ENCODE measurements around the gene PORCN.
"Not testable (repeated sequence)": the region's sequence is repeated elsewhere in the genome, so short reads cannot be mapped to it uniquely, and the experiment has no call there.

The PORCN gene

DNA sequence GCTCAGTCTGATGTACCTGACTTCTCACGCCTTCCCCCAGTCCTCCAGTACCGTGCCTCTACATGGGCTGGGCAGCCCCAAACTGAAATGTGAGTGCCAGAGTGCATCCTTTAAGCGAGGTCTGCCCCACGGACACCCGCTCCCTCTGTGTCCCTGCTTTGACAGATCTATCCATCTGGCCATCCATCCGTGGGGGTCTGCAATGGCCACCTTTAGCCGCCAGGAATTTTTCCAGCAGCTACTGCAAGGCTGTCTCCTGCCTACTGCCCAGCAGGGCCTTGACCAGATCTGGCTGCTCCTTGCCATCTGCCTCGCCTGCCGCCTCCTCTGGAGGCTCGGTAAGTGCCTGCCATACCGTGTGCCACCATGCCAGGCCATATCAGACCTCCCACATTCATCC is 827 bp downstream of the PORCN start:
- peak in 1 of 58 donors; percentile 1 for DNase-seq

DNA sequence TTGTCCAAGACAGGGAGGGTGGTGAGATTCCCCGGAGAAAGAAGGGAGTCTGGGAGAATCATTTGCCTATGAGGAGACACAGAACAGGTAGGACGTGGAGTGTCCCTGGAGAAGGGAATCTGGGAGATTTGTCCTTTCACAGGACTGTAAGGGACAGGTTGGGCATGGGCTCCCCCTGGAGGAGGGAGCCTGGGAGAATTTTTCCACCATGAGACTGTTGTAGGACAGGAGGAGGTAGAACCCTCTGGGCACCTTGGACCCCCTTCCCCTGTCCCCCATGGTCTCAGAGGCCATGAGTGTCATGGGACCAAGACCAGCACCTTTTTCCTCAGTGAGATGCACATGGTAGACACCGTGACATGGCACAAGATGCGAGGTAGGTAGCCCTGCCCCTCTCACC is 2.8 kb downstream of the PORCN start:
- DNase-seq, result no peak

GRCh38 chrX:48512371-48512935 is 3.7 kb downstream of the PORCN start:
- no peak for DNase-seq

GRCh38 chrX:48513670-48514069 is 4.9 kb downstream of the PORCN start:
- no peak for DNase-seq

DNA sequence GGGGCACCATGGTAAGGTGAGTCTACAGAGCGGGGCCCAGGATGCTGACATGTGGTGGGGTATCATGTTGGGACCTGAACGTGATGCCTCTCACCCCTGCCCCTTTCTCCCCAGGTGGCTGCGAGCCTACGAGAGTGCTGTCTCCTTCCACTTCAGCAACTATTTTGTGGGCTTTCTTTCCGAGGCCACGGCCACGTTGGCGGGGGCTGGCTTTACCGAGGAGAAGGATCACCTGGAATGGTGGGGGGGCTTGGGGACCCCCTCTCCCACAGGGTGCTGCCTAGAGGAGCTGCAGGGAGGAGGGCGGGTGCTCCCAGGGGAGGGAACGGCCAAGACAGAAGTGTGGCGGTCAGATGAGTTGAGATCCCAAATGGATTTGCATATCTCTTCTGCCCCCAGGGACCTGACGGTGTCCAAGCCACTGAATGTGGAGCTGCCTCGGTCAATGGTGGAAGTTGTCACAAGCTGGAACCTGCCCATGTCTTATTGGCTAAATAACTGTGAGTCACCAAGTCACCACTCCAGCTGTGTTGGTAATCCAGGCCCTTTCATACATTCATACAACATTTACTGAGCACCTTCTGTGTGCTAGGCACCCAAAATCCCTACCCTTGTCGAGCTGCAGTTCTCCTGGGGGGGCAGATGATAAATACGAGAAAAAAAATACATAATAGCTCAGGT is 5.5 kb downstream of the PORCN start:
- no peak for DNase-seq

DNA sequence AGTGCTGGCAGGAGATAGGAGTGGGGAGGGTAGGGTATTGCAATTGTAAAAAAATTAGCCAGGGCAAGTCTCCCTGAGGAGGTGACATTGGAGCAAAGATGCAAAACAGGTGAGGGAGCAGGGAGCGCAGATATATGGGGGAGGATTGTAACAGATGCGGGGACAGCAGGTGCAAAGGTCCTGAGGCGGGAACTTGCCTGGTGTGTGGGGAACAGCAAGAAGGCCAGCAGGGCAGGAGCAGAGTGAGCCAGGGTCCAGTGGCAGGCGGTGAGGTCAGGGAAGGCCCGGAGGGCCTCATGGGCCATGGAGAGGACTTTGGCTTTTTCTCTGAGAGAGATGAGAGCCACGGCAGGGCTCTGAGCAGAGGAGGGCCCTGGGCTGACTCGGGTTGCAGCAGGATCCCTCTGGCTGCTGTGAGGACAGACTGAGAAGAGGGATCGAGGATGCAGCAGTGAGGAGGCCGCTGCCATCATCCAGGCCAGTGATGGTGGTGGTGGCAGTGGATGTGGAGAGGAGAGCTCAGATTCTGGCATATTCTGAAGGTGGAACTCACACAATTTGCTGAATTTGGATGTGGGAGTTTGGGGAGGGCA is 6.2 kb downstream of the PORCN start:
- no peak for DNase-seq

GRCh38 chrX:48515842-48516241 is 7.0 kb downstream of the PORCN start:
- no peak for DNase-seq

- no peak for DNase-seq
Measured at GRCh38 chrX:48516285-48516684, 7.5 kb downstream of the PORCN start.

GRCh38 chrX:48516987-48517386 is 8.2 kb downstream of the PORCN start:
- DNase-seq, result no peak

DNA sequence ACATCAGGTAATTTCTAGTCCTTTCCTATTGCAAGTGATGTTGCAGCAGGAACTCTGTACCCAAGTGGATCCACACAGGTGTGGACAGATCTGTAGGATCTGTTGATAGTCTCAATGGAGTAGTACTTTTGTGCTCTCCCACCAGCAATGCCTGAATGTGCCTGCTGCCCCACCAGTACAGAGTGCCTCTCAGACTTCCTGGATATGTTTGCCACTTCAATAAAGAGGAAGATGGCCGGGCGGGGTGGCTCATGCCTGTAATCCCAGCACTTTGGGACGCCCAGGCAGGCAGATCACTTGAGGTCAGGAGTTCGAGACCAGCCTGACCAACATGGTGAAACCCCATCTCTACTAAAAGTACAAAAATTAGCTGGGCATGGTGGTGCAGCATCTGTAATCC is 10.7 kb downstream of the PORCN start:
- not testable (repeated sequence) for DNase-seq

DNA sequence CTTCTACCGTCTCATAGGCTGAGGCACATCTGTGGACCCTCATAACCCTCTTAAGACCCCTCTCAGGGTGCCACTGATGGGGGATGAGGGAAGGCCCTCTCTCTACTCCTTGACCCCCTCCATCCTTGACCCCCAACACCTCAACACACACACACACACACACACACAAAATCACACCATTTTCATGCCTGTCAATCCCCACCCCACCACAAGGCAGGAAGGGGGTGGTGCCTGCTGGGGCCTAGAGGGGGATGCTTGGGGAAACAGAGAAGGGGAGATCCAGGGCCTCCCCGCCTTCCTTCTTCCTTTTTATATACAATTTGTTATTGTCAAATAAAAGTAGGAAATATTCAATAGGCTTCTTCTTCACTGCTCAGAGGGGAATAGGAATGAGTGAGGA is 11.7 kb downstream of the PORCN start:
- DNase-seq, result no peak

DNA sequence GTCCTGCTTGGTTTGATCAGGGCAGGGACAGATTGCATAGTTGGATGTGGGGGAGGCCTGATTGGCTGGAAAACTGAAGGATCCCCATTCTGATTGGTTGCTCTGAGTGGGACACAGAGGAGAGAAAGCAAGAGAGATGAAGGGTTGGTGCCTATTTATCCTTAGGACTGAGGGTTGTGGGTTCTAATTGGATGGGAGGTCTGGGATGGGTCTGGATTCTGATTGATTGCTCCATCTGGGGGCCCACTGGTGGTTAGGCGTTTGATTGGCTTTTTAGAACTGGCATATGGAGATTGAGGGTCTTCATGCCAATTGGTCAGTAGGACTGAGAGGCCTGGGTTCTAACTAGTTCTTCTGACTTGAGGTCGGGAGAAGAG is 12.2 kb downstream of the PORCN start:
- DNase-seq, result peak in 19 of 58 donors; percentile 1 to 49 (median 9)

DNA sequence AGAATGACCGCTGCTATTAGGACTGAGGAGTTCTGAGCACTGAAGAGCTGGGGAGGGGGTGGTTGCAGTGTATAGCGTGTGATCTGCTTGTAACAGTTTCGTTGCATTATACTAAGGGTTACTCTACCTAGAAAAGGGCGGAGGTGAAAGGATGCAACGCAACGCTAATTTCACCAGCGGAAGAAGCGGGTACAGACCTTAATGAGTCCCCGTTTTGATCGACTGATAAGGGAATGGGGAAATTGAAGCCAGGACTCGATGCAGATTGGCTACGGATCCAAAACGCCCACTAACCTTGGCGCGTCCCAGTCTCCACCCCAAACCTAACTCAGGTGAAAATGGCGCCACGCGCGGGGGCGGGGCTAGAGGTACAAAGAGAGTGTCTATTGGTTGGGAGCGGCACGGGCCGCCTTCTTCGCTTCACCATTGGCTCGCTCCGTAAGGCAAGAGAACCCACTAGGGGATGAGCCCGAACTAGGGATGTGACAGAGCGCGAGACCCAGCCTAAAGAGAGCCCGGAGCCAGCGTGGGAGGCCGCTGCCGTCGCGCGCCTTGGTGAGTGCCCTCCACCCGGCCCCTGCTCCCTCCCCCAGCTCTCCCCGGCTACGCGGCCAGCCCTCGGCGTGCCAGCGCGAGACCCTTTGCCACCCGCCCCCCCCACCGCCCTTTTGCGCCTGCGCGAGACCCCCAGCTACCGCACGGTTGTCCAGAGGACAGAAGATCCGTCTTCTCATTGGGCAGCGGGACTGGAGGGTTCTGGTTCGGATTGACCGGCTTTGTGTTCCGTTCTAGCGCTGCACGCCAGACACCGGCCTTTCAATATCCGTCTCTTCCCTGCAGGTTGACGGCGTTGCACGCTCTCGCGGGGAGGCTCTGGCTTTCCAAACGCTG is 12.8 kb downstream of the PORCN start, which contains the start of gene EBP:
TSS of gene EBP (plus strand) at position 456 of the 891 bp plus-strand sequence. CDS start 1,964 bp downstream, outside the sequence.
- peak; percentile 5 to 87 (median 74) for DNase-seq

DNA sequence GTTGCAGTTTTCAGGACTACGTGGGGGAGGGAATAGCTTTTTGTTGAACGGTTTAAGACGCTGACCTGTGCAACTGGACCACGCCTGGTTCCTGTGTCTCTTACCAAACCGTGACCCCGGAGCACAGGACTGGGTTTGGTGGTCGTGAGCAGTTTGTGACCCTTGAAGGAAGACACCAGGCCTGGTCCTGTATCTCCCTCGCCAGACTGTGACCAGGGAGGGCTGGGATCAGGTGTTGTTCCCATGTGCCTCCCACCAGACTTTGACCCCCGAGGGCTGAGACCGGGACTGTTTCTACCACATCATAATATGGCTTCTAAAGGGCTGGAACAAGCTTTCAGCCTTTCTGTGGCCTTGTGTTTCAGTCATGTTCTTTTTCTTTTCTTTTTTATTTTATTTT is 13.5 kb downstream of the PORCN start:
- DNase-seq, result no peak

- no peak for DNase-seq
Measured at GRCh38 chrX:48523682-48524081, 14.9 kb downstream of the PORCN start.

GRCh38 chrX:48525853-48526252 is 17.1 kb downstream of the PORCN start:
- DNase-seq, result not testable (repeated sequence)

DNA sequence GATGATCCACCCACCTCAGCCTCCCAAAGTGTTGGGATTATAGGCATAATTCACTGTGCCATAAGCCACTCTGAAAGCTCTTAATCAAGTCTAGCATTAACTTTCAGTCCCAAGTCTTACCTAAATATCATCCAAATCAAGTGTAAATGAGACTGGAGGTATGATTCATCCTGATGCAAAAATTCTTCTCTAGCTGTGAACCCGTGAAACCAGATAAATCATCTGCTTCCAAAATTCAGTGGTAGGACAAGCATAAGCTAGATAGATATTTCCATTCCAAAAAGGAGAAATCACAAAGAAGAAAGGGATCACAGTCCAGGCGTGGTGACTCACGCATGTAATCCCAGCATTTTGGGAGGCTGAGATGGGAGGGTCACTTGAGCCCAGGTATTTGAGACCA is 21.9 kb downstream of the PORCN start:
- DNase-seq, result no peak

DNA sequence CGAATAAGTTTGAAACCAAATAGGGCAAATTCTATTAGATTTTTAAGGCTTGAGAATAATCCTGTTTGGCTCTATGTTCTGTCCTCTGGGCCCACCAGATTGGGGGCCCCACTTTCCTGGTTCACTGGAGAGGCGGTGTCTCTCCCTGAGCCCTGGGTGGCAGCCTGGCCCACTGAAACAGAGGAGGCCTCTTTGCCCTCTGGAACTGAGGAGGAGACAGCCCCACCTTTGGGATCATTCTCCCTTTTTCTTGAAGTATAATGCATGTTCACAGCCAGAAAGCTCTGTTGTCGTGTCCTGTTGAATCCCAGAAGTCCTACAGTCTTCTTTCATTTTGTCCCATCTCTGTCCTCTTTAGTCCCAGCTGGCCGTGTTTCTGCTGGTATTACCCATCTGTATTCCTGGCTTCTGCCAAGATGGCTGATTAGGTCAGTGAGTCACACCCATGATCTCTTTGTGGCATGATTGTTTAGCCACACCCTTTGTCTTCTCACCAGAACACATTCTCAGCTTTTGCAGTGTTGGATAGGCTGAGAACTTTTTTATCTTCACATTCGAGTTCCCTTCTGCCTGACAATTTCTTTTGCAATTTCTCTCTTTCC is 22.7 kb downstream of the PORCN start:
- no peak for DNase-seq

- DNase-seq, result no peak
Measured at GRCh38 chrX:48532161-48532560, 23.4 kb downstream of the PORCN start.

DNA sequence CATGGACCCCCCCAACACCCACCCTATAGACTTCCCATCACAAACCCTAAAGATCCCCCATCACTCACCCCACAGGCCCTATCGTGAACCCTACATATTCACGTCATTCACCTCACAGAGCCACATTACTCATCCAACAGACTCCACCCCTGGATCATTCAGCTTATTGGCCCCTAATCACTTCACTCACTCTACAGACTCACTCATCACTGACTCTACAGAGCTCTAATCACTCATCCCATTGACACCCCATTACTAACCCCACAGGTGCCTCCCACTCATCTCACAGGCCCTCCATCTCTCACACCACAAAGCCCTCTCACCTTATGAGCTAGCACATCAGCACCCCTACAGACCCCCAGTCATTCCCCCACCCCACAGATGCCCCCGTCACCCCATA is 24.4 kb downstream of the PORCN start:
- no peak for DNase-seq

DNA sequence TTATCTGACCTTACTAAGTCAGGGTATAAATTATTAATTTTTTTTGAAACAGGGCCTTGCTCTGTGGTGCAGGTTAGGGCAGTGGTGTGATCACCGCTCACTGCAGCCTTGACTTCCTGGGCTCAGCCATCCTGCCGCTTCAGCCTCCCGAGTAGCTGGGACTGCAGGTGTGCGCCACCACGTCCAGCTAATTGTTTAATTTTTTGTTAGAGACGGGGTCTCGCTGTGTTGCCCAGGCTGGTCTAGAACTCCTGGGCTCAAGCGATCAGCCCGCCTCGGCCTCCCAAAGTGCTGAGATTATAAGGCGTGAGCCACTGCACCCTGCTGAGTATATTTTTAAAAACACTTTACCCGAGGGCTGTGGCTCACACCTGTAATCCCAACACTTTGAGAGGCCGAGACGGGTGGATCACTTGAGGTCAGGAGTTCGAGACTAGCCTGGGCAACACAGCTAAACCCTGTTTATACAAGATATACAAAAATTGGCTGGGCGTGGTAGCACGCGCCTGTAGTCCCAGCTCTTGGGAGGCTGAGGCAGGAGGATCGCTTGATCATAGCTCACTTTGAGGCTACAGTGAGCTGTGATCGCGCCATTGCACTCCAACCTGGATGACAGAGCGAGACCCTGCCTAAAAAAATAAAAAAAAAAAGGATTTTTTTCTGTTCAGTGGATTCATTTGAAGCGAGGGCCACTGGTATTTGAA is 30.0 kb downstream of the PORCN start:
- DNase-seq, result no peak
